NT2/D1 (cell line): Measurements from ENCODE around the gene PPP3R1.

Experiments
- DNase-seq: peaks from one replicate; pipeline ENCODE4 v3.0.0-alpha.2; 2011; ENCODE audit warnings: low read depth, low spot score
- H3K27me3 ChIP-seq: 2 replicates; pipeline ENCODE4 v1.6.0; 2011; ENCODE audit warnings: mild to moderate bottlenecking; ENCODE audit not compliant: insufficient read length, insufficient read depth
- H3K36me3 ChIP-seq: 2 replicates; pipeline ENCODE4 v1.6.1; 2011; ENCODE audit warnings: mild to moderate bottlenecking, low read length, mixed read lengths; ENCODE audit not compliant: insufficient read depth, insufficient read length
- H3K4me1 ChIP-seq: 2 replicates; pipeline ENCODE4 v1.5.1; 2011; ENCODE audit not compliant: insufficient read depth, insufficient read length
- H3K4me3 ChIP-seq: 2 replicates; pipeline ENCODE4 v1.5.1; 2011; ENCODE audit warnings: low read depth; ENCODE audit not compliant: insufficient read length
- H3K9ac ChIP-seq: 2 replicates; pipeline ENCODE4 v1.6.0; 2011; ENCODE audit warnings: low read depth; ENCODE audit not compliant: insufficient read length
- H3K9me3 ChIP-seq: 2 replicates; pipeline ENCODE4 v1.5.1; 2011; ENCODE audit warnings: mild to moderate bottlenecking, low read length; ENCODE audit not compliant: insufficient read depth
- SUZ12 ChIP-seq: IDR thresholded peaks from 2 replicates; pipeline ENCODE4 v1.6.1; 2011; ENCODE audit not compliant: insufficient read length, insufficient read depth; ENCODE audit errors: extremely low read depth
- YY1 ChIP-seq: IDR thresholded peaks from 2 replicates; pipeline ENCODE4 v1.6.1; 2011; ENCODE audit not compliant: insufficient read length, insufficient read depth
- ZNF274 ChIP-seq: IDR thresholded peaks from 2 replicates; pipeline ENCODE4 v1.6.1; 2011; ENCODE audit warnings: mild to moderate bottlenecking, low read depth, low read length

Gene PPP3R1

DNA sequence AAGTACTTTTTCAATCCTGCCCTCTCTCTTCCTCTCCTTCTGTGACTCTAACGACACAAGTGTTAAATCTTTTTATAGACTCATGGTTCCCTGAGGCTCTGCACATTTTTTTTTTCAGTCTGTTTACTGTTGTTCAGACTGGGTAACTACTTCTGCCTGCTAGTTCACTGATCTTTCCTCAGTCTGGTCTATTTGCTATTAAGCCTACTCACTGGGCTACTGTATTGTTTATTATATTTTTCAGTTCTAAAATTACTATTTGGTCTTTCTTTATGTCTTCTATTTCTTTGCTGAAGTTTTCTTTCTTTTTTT is 21.3 kb downstream of the PPP3R1 start:
- Histone ChIP-seq H3K9ac (no peak overlapping the region), H3K27me3 (no peaks in the 10 kb centered on the region), H3K9me3 (no peaks in the 10 kb centered on the region), H3K4me3 (no peak overlapping the region), H3K4me1 (no peaks in the 10 kb centered on the region), H3K36me3 (no peaks in the 10 kb centered on the region)
- DNase-seq: no peak
- no peak for TF ChIP-seq SUZ12
- TF ChIP-seq ZNF274: no peak
- no peak for TF ChIP-seq YY1

DNA sequence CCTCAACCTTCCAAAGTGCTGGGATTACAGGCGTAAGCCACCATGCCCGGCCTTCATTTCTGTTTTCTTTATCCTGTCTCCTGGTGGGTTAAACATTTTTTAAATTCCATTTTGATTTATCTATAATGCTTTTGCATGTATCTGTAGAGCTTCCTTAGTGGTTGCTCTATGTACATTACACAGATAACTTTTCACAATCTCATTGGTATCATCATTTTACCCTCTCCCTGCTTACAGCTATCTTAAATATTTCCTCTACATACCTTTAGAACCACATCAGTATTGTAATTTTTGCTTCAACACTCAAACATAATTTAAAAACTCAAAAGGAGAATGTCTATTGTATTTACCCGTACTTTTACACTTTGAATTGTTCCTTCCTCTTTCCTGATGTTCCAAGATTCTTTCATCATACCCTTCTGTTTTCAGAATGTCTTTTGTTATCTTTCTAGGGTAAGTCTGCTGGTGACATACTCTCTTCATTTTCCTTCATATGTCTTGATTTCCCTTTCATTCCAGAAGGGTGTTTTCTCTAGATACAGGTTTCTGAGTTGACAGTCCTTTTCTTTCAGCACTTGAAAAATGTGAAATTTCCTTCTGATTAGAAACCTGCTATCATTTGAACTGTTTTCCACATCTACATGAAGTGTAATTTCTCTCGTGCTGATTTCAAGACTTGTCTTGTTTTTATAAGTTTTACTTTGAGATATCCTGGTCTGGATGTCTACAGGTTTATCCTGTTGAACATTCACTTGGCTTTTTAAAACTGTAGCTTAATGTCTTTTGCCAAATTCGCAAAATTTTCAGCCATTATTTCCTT is 21.9 kb downstream of the PPP3R1 start:
- TF ChIP-seq YY1: no peak
- TF ChIP-seq ZNF274: no peak
- no peak for TF ChIP-seq SUZ12
- Histone ChIP-seq H3K4me1 (no peaks in the 10 kb centered on the region), H3K9ac (no peak overlapping the region), H3K36me3 (no peaks in the 10 kb centered on the region), H3K9me3 (no peaks in the 10 kb centered on the region), H3K4me3 (no peak overlapping the region), H3K27me3 (no peaks in the 10 kb centered on the region)
- no peak for DNase-seq

DNA sequence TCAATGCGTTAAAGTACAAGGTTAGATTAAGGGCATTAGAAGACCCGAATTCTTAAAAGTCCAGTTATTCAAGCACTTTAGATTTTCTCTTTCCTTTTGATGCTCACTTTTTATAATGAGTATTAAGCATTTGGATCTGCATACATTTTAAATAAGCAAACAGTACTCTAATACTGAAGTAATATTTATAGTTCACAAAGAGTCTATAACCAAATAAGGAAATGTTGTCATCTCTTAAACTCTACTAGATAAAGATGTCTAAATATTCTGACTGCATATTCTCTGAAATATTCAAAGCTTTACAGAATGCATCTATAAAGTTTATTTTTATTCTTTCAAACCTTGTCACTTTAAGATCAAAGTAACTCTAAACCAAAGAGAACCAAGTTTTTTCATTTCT is 25.5 kb downstream of the PPP3R1 start:
- TF ChIP-seq YY1 (no peak), ZNF274 (no peak), SUZ12 (no peak)
- no peak for DNase-seq
- no peaks in the 10 kb centered on the region for H3K27me3 ChIP-seq
- H3K4me3 ChIP-seq: no peak overlapping the region
- no peaks in the 10 kb centered on the region for H3K36me3 ChIP-seq
- no peak overlapping the region for H3K9ac ChIP-seq
- no peaks in the 10 kb centered on the region for H3K4me1 ChIP-seq
- no peaks in the 10 kb centered on the region for H3K9me3 ChIP-seq

DNA sequence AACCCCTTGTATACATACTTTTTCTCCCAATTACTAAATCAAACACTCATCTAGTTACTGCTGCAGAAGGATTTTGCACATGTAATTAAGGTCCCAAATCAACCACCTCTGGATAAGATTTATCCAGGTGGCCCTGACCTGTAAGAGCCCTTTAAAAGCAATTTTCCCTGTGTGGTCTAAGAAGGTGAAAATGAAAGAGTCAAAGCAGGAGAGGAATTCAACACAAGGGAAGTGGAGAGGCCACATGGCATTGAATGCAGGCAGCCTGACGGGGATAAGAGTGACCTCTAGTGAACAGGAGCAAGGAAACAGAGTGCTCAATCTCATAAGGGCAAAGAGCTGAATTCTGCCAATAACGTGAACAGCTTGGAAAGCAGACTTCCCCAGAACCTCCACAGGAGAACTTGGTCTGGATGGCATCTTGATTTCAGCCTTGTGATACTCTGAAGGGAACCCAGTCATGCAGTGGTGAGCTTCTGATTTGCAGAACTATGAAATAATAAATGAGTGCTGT is 27.2 kb downstream of the PPP3R1 start:
- H3K9ac ChIP-seq: no peak overlapping the region
- no peaks in the 10 kb centered on the region for H3K36me3 ChIP-seq
- no peaks in the 10 kb centered on the region for H3K27me3 ChIP-seq
- TF ChIP-seq SUZ12: no peak
- TF ChIP-seq ZNF274: no peak
- no peak for TF ChIP-seq YY1
- DNase-seq: peak; percentile 15
- H3K4me3 ChIP-seq: no peak overlapping the region
- no peaks in the 10 kb centered on the region for H3K9me3 ChIP-seq
- no peaks in the 10 kb centered on the region for H3K4me1 ChIP-seq

DNA sequence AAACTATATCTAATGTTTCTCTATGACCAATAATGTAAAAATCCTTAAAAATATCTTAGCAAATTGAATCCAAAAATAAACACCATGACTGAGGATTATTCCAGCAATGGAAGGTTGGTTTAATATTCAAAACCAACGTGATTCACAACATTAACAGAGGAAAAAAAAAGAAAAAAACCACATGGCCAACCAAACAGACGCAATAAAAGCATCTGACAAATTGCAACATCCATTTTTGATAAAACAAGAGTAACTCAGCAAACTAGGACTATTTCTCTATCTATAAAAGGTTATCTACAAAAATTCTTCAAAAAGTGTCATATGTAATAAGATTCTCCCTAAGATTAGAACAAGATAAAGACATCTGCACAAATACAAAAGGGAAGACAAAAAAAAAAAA is 28.9 kb downstream of the PPP3R1 start:
- H3K27me3 ChIP-seq: no peaks in the 10 kb centered on the region
- no peak for DNase-seq

DNA sequence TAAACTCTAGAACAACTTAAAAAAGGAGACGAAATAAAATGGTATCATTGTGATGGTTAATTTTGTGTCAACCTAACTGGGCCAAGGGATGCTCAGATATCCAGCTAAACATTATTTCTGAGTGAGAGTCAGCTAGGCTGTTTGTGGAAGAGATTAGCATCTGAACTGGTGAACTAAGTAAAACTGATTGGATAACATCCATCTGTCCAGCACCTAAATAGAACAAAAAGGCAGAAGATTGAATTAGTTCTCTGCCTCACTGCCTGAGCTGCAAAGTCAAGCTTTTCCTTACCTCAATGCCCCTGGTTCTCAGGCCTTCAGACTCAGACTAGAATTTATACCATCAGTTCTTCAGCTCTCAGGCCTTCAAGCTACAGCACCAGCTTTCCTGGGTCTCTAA is 30.0 kb downstream of the PPP3R1 start:
- TF ChIP-seq SUZ12 (no peak), YY1 (no peak), ZNF274 (no peak)
- H3K4me1 ChIP-seq: no peaks in the 10 kb centered on the region
- DNase-seq: no peak
- no peaks in the 10 kb centered on the region for H3K27me3 ChIP-seq
- no peaks in the 10 kb centered on the region for H3K36me3 ChIP-seq
- H3K9ac ChIP-seq: no peak overlapping the region
- no peaks in the 10 kb centered on the region for H3K9me3 ChIP-seq
- H3K4me3 ChIP-seq: no peak overlapping the region

More for the DNA sequence above, 28.9 kb downstream of the PPP3R1 start:
- TF ChIP-seq YY1: no peak
- no peak for TF ChIP-seq SUZ12
- no peak for TF ChIP-seq ZNF274
- Histone ChIP-seq H3K36me3 (no peaks in the 10 kb centered on the region), H3K4me3 (no peak overlapping the region), H3K9me3 (no peaks in the 10 kb centered on the region), H3K4me1 (no peaks in the 10 kb centered on the region), H3K9ac (no peak overlapping the region)

DNA sequence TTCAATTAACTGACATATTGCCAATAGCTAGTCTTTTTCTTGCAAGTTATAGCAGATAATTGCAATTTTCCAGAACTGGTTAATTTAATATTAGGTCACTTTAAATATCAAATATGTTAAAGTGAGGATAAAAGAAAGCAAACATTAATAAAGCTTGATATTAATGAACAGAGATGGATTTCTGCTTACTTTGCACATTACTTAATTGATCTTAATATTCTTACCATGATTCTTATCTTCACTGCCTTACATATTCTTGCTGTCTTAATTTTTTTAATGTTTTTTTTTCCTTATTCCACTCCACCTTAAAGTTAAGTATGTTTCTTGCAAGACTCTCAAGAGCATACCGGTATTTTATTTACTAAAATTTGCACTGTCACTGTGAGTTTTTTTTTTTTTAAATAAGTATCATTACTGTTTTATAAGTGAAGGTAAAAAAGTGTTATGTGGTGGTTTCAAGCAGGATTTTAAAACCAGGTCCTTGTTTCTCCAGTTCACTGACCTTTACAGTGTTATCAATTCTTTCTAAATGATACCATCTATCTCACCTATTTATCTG is 33.9 kb downstream of the PPP3R1 start:
- Histone ChIP-seq H3K4me3 (no peak overlapping the region), H3K9me3 (no peaks in the 10 kb centered on the region), H3K9ac (no peak overlapping the region), H3K36me3 (no peaks in the 10 kb centered on the region), H3K27me3 (no peaks in the 10 kb centered on the region), H3K4me1 (no peaks in the 10 kb centered on the region)
- DNase-seq: no peak
- no peak for TF ChIP-seq ZNF274
- TF ChIP-seq SUZ12: no peak
- no peak for TF ChIP-seq YY1
